GM19467 (cell line): ENCODE data around the gene PRKAR1B.

Experiments
- ATAC-seq: cut with Tn5 transposase; IDR thresholded peaks from one replicate; pipeline ENCODE4 v1.9.1; 2021; ENCODE audit warnings: mild to moderate bottlenecking, moderate library complexity; ENCODE audit not compliant: unreplicated experiment

PRKAR1B gene

GRCh38 chr7:575425-576366 lies 151.4 kb downstream of the PRKAR1B start:
- no peak for ATAC-seq

GRCh38 chr7:574661-575395 lies 152.3 kb downstream of the PRKAR1B start:
- ATAC-seq, result no peak

GRCh38 chr7:573933-574381 lies 153.1 kb downstream of the PRKAR1B start:
- no peak for ATAC-seq

- ATAC-seq, result no peak
Measured at GRCh38 chr7:573269-573932, 153.7 kb downstream of the PRKAR1B start.

GRCh38 chr7:572416-573268 lies 154.4 kb downstream of the PRKAR1B start:
- no peak for ATAC-seq

GRCh38 chr7:571718-572415 lies 155.2 kb downstream of the PRKAR1B start:
- ATAC-seq, result no peak

GRCh38 chr7:571096-571717 lies 155.9 kb downstream of the PRKAR1B start:
- no peak for ATAC-seq

GRCh38 chr7:570801-571070 lies 156.3 kb downstream of the PRKAR1B start:
- no peak for ATAC-seq

GRCh38 chr7:569996-570800 lies 156.9 kb downstream of the PRKAR1B start:
- no peak for ATAC-seq

GRCh38 chr7:569071-569855 lies 157.8 kb downstream of the PRKAR1B start:
- no peak for ATAC-seq

GRCh38 chr7:568031-568951 lies 158.8 kb downstream of the PRKAR1B start:
- no peak for ATAC-seq

GRCh38 chr7:567305-567883 lies 159.7 kb downstream of the PRKAR1B start:
- no peak for ATAC-seq

- ATAC-seq, result no peak
Measured at GRCh38 chr7:566100-566499, 161.0 kb downstream of the PRKAR1B start.

GRCh38 chr7:564176-564865 lies 162.8 kb downstream of the PRKAR1B start:
- no peak for ATAC-seq

- no peak for ATAC-seq
Measured at GRCh38 chr7:563629-564170, 163.4 kb downstream of the PRKAR1B start.
